GM18873 (cell line): ENCODE measurements around the gene TTC23.

Experiments used
- ATAC-seq: cut with Tn5 transposase; IDR thresholded peaks from one replicate; pipeline ENCODE4 v1.9.1; 2021; ENCODE audit warnings: mild to moderate bottlenecking, moderate library complexity, moderate number of reproducible peaks; ENCODE audit not compliant: unreplicated experiment, low FRiP score

Gene TTC23

DNA sequence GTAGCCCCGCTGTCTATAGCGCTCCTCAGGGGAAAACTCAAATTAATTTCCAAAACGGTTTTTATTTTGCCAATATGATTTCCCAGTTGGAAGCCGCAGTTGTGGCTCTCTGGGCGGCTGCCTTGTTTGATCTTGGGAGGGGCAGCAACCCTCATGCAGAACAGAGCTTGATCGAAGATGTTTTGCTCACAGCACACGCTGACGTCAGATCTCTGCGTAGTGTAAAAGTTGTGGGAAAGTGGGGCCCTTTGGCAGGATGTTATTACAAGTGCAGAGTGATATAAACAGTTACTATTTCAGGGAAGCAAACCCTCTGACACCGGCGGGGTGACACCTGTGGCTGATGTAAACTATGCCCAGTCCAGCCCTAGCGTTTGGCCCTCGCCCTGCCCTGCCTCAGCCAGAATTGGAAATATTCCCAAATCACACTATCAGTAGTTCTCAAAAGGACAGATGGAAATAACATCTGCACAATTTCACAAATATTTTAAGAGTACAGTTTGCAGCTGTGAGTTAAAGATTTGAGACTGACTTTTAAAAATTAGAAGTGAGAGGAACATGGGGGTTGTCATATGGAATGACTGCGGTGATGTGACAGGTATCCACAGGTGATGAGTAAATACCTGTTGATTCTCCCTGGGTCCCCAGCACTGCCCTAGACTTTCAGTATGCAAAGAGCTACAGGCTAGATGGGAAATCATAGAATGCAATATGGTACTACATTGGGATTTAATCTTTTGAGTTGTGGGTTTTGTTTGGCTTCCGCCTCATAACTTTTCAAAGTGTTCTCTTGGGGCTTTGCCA is 142.8 kb downstream of the TTC23 start:
- ATAC-seq, result no peak

GRCh38 chr15:99105514-99106341 is 143.7 kb downstream of the TTC23 start:
- ATAC-seq, result no peak

DNA sequence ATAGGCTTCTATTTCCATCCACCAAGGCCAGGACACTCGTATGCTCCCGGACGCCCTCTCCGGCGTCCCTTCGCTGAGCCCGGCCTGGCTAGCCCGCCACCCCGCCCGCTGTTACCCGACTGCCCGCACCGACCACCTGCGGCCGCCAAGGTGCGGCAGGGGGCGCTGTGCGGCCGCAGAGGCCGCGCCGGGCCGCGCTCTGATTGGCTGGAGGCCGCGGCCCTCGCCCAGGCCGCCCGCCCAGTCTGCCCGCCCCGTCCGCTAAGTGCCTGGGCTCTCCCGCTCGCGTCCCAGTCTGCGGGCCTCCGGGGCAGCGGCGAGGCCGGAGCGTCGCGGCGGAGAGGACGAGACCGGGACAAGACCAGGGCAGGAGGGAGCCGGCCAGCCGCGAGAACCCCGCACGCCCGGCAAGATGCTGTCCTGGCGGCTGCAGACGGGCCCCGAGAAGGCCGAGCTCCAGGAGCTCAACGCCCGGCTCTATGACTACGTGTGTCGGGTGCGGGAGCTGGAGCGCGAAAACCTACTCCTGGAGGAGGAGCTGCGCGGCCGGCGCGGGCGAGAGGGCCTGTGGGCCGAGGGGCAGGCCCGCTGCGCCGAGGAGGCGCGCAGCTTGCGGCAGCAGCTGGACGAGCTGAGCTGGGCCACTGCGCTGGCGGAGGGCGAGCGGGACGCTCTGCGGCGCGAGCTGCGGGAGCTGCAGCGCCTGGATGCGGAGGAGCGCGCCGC is 144.4 kb downstream of the TTC23 start, which contains the start of gene SYNM:
Gene SYNM, plus strand, starts transcription at position 293 of the 726 bp plus-strand sequence. Its CDS starts 120 bp downstream, at position 413.
- no peak for ATAC-seq

DNA sequence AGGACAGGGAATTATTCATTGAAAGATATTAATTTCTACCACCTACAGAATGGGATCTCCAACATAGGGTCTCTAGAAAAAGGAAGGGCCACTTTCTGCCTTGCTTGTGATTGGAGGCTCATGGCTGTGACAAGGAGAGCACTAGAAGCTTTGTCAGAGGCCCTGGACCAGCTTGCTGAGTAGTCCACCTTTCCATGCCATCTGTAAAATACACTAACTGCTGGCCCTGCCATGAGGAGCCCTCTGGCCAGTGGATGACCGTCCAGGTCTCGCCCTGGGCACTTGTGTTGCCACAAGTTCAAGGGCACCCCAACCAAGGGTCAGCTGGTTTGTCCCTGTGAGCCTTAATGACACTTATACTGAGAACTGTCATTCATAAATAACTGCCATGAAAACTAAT is 146.1 kb downstream of the TTC23 start:
- ATAC-seq, result no peak

- ATAC-seq, result no peak
Observed at GRCh38 chr15:99102332-99103235, 146.8 kb downstream of the TTC23 start.

DNA sequence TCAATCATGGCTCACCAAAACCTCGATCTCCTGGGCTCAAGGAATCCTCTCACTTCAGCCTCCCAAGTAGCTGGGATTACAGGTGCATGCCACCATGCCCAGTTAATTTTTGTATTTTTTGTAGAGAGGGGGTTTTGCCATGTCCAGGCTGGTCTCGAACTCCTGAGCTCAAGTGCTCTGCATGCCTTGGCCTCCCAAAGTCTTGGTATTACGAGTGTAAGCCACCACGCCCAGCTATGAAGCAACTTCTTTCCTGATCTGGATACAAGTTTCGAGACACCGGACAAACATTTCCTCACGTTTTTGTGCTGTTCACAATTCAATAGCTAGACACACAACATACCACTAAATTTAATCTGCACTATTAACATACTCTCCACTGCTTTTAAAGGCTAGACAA is 147.9 kb downstream of the TTC23 start:
- no peak for ATAC-seq

GRCh38 chr15:99100245-99101173 is 148.9 kb downstream of the TTC23 start:
- ATAC-seq, result no peak

DNA sequence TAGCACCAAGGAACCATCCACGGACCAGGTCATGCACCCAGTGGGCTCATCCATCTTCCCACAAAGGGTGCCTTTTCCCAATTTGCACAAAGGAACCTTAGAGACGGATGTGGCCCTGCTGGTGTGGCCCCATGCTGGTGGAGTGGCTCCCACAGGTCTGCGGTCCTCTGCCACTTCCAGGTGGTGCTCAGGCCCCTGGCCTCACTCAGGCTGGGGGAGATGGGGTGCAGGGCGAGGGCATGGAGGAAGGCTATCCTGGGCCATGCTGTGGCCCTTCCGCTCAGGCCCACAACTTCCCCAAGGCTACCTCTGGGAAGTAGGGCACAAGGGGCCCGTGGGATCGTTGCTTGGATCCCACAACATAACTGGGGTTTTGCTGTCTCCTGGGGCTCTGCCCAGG is 149.7 kb downstream of the TTC23 start:
- ATAC-seq, result no peak

DNA sequence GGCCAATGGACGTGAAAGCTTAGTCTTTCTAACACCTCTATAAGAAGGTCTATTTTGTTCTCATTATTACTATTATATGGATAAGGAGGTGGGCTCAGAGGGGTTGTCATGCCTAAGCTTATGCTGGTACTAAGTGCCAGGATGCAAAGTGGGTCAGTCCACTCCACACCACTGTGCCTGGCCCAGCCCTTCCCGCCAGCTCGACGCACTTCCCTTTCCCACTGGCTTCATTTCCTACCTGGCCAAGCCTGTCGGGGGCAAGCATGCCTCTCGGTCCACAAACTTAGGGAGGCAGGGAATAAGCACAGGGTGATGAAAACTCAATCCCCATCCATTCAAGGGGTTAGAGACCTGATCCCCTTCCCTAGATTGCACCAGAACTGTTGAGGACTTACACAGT is 150.4 kb downstream of the TTC23 start:
- ATAC-seq, result no peak

- ATAC-seq, result no peak
Observed at GRCh38 chr15:99098426-99098825, 151.0 kb downstream of the TTC23 start.

- no peak for ATAC-seq
Observed at GRCh38 chr15:99097441-99098410, 151.7 kb downstream of the TTC23 start.

DNA sequence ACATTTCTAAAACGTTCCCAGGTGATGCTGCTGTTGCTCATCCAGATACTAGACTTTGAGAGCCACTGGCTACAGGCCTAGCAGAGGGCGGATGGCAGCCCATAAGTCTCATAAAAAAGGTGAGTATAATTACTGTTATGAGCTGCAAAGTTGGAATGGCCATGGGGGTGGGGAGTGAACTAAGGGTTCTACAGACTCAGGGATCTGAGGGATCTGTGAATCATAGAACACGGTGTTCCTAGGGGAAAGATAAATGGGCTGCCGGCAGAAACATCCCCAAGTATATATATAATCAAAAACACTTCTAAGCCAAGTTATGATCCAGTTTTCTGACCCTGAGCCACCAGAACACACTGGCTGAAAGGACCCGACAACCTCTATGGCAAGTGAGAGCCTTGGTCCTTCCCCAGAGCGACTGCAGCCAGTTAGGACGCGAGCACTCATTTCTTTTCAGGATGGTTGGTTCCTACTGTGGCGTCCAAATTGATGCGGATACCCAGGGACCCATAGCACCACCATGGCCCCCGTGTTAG is 152.4 kb downstream of the TTC23 start:
- ATAC-seq, result no peak

DNA sequence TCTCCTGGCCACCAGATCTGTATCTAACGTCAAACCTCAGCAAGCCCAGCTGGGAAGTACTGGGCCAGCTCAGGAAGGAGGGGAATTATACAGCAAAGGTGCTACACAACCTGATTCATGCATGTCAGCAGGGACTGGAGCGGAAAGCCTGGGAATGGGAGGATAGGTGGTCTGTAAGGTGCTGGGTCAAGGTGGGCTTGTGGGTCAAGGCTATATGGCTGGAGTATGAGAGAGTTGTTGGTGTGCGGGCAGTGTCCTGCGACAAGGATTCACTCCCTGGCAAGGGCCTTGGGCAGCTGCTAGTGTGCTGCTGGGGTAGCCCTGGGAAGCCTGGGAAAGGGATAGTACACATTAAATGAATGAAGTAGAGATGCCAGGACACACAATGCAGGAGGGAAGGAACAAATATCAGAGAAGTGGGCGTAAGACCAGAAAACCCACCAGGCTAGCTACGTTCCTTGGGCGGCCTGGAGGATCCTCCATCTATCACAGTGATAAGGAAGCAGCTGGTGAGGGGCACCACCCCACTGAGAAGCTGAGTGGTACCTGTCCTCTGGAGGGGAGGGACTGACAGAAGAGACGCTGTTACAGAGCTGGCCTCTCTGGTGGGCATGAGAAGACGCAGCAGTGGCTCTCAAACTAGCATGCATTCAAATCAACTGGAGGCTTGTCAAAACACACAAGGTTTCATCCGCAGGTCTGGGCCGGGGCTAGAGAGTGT is 153.0 kb downstream of the TTC23 start:
- no peak for ATAC-seq

- ATAC-seq, result no peak
Observed at GRCh38 chr15:99095626-99096025, 153.8 kb downstream of the TTC23 start.

DNA sequence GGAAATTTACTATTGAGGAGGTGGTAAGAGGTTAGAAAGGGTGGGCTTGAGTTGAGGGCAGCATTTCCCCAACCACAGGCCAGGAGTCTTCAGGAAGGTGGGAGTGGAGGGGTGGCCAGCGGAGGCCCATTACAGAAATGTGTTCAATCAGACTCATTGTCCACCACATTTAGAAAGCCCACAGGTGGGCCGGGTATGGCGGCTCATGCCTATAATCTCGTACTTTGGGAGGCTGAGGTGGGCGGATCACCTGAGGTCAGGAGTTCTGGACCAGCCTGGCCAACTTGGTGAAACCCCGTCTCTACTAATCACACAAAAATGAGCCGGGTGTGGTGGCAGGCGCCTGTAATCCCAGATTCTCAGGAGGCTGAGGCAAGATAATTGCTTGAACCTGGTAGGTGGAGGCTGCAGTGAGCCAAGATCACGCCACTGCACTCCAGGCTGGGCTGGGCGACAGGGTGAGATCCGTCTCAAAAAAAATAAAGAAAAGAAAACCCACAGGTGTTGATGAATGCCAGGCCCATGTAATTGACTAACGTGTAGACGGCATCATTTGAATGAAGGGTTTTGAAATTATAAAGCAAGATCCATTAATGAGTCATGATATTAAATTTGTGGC is 156.7 kb downstream of the TTC23 start:
- no peak for ATAC-seq

GRCh38 chr15:99090938-99091337 is 158.4 kb downstream of the TTC23 start:
- ATAC-seq, result no peak
